ENCODE measurements around the gene PADI3.
A peak's percentile ranks its signal among the peaks of the same experiment; 100 is the strongest.

The PADI3 gene

GRCh38 chr1:17264470-17264869 lies 15.6 kb downstream of the PADI3 start:
- H3K9me3 Mint-ChIP-seq, result no peaks in the 10 kb centered on the region
- no peak for DNase-seq
- H3K36me3 Mint-ChIP-seq (ENCODE audit: low read depth), result no peaks in the 10 kb centered on the region
- ATAC-seq, result no peak
- H3K27ac Mint-ChIP-seq, result no peak overlapping the region
- H3K4me1 Mint-ChIP-seq, result no peaks in the 10 kb centered on the region
- H3K27me3 Mint-ChIP-seq, result no peaks in the 10 kb centered on the region
- no peak overlapping the region for H3K4me3 Mint-ChIP-seq

- no peak for DNase-seq
- Mint-ChIP-seq H3K27me3 (no peaks in the 10 kb centered on the region), H3K36me3 (ENCODE audit: low read depth) (no peaks in the 10 kb centered on the region), H3K4me1 (no peaks in the 10 kb centered on the region), H3K4me3 (no peak overlapping the region), H3K27ac (no peak overlapping the region), H3K9me3 (no peaks in the 10 kb centered on the region)
- no peak for ATAC-seq
These were observed 16.3 kb downstream of the PADI3 start for GRCh38 chr1:17265162-17265561.

- no peak overlapping the region for H3K27ac Mint-ChIP-seq
- no peak for ATAC-seq
- no peak overlapping the region for H3K4me3 Mint-ChIP-seq
These were observed 17.1 kb downstream of the PADI3 start for GRCh38 chr1:17265950-17266349.

GRCh38 chr1:17270891-17271765 lies 22.2 kb downstream of the PADI3 start:
- ATAC-seq (no peak), DNase-seq (no peak)
- Mint-ChIP-seq H3K4me3 (no peak overlapping the region), H3K4me1 (no peaks in the 10 kb centered on the region), H3K36me3 (ENCODE audit: low read depth) (no peaks in the 10 kb centered on the region), H3K27ac (no peak overlapping the region), H3K27me3 (peaks cover 3% of the 10 kb centered on the region), H3K9me3 (no peaks in the 10 kb centered on the region)

More at GRCh38 chr1:17265950-17266349, 17.1 kb downstream of the PADI3 start:
- H3K36me3 Mint-ChIP-seq (ENCODE audit: low read depth), result no peaks in the 10 kb centered on the region
- no peaks in the 10 kb centered on the region for H3K9me3 Mint-ChIP-seq
- H3K27me3 Mint-ChIP-seq, result no peaks in the 10 kb centered on the region
- no peak for DNase-seq
- no peaks in the 10 kb centered on the region for H3K4me1 Mint-ChIP-seq

- H3K9me3 Mint-ChIP-seq, result no peaks in the 10 kb centered on the region
- ATAC-seq, result no peak
- no peaks in the 10 kb centered on the region for H3K4me1 Mint-ChIP-seq
- H3K4me3 Mint-ChIP-seq, result no peak overlapping the region
- no peak overlapping the region for H3K27ac Mint-ChIP-seq
- H3K27me3 Mint-ChIP-seq, result peaks cover 3% of the 10 kb centered on the region
- H3K36me3 Mint-ChIP-seq (ENCODE audit: low read depth), result no peaks in the 10 kb centered on the region
- DNase-seq, result no peak
These were observed 23.2 kb downstream of the PADI3 start for GRCh38 chr1:17272066-17272465.

- H3K36me3 Mint-ChIP-seq (ENCODE audit: low read depth), result no peaks in the 10 kb centered on the region
- no peaks in the 10 kb centered on the region for H3K4me1 Mint-ChIP-seq
- H3K9me3 Mint-ChIP-seq, result no peaks in the 10 kb centered on the region
- H3K4me3 Mint-ChIP-seq, result no peak overlapping the region
- H3K27ac Mint-ChIP-seq, result no peak overlapping the region
- no peak for ATAC-seq
- peaks cover 3% of the 10 kb centered on the region for H3K27me3 Mint-ChIP-seq
- no peak for DNase-seq
These were observed 23.7 kb downstream of the PADI3 start for GRCh38 chr1:17272646-17273045.

GRCh38 chr1:17273096-17273495 lies 24.2 kb downstream of the PADI3 start:
- DNase-seq (no peak), ATAC-seq (no peak)
- no peaks in the 10 kb centered on the region for H3K4me1 Mint-ChIP-seq
- no peaks in the 10 kb centered on the region for H3K9me3 Mint-ChIP-seq
- no peak overlapping the region for H3K27ac Mint-ChIP-seq
- no peaks in the 10 kb centered on the region for H3K36me3 Mint-ChIP-seq (ENCODE audit: low read depth)
- peaks cover 3% of the 10 kb centered on the region for H3K27me3 Mint-ChIP-seq
- no peak overlapping the region for H3K4me3 Mint-ChIP-seq

GRCh38 chr1:17274186-17275170 lies 25.6 kb downstream of the PADI3 start:
- no peaks in the 10 kb centered on the region for H3K36me3 Mint-ChIP-seq (ENCODE audit: low read depth)
- no peaks in the 10 kb centered on the region for H3K4me1 Mint-ChIP-seq
- H3K27ac Mint-ChIP-seq, result no peak overlapping the region
- peak; percentile 63 for DNase-seq
- no peak overlapping the region for H3K4me3 Mint-ChIP-seq
- no peaks in the 10 kb centered on the region for H3K9me3 Mint-ChIP-seq
- peak; percentile 34 for ATAC-seq
- H3K27me3 Mint-ChIP-seq, result peaks cover 3% of the 10 kb centered on the region

GRCh38 chr1:17276568-17276967 lies 27.7 kb downstream of the PADI3 start:
- DNase-seq, result no peak

GRCh38 chr1:17277511-17278159 lies 28.7 kb downstream of the PADI3 start:
- H3K27ac Mint-ChIP-seq, result no peak overlapping the region

More at GRCh38 chr1:17276568-17276967, 27.7 kb downstream of the PADI3 start:
- Mint-ChIP-seq H3K27me3 (peaks cover 6% of the 10 kb centered on the region), H3K4me3 (no peak overlapping the region), H3K36me3 (ENCODE audit: low read depth) (no peaks in the 10 kb centered on the region), H3K4me1 (no peaks in the 10 kb centered on the region), H3K27ac (no peak overlapping the region), H3K9me3 (no peaks in the 10 kb centered on the region)
- no peak for ATAC-seq

GRCh38 chr1:17278996-17279830 lies 30.3 kb downstream of the PADI3 start:
- H3K4me3 Mint-ChIP-seq, result no peak overlapping the region
- DNase-seq, result no peak
- peaks cover 2% of the 10 kb centered on the region for H3K4me1 Mint-ChIP-seq
- no peak overlapping the region for H3K27ac Mint-ChIP-seq
- H3K9me3 Mint-ChIP-seq, result no peaks in the 10 kb centered on the region
- ATAC-seq, result no peak
- no peaks in the 10 kb centered on the region for H3K36me3 Mint-ChIP-seq (ENCODE audit: low read depth)
- H3K27me3 Mint-ChIP-seq, result peaks cover 14% of the 10 kb centered on the region

More at GRCh38 chr1:17277511-17278159, 28.7 kb downstream of the PADI3 start:
- Mint-ChIP-seq H3K4me3 (no peak overlapping the region), H3K4me1 (peaks cover 2% of the 10 kb centered on the region), H3K9me3 (no peaks in the 10 kb centered on the region), H3K36me3 (ENCODE audit: low read depth) (no peaks in the 10 kb centered on the region), H3K27me3 (peaks cover 11% of the 10 kb centered on the region)
- DNase-seq (no peak), ATAC-seq (no peak)

- Mint-ChIP-seq H3K27me3 (peaks cover 18% of the 10 kb centered on the region), H3K9me3 (no peaks in the 10 kb centered on the region), H3K4me1 (peaks cover 2% of the 10 kb centered on the region), H3K36me3 (ENCODE audit: low read depth) (no peaks in the 10 kb centered on the region), H3K4me3 (no peak overlapping the region), H3K27ac (no peak overlapping the region)
- no peak for DNase-seq
- ATAC-seq, result no peak
These were observed 31.5 kb downstream of the PADI3 start for GRCh38 chr1:17280436-17280835.

- peaks cover 17% of the 10 kb centered on the region for H3K27me3 Mint-ChIP-seq
- H3K4me3 Mint-ChIP-seq, result no peak overlapping the region
- no peak overlapping the region for H3K27ac Mint-ChIP-seq
- H3K9me3 Mint-ChIP-seq, result no peaks in the 10 kb centered on the region
- DNase-seq, result no peak
- ATAC-seq, result no peak
- no peaks in the 10 kb centered on the region for H3K36me3 Mint-ChIP-seq (ENCODE audit: low read depth)
- H3K4me1 Mint-ChIP-seq, result peaks cover 2% of the 10 kb centered on the region
These were observed 32.0 kb downstream of the PADI3 start for GRCh38 chr1:17280894-17281293.

Measured in activated naive CD8-positive, alpha-beta T cell treated with anti-CD3 and anti-CD28 coated beads, Interleukin-2, amount 50 U/mL, for 24 hours (primary cell).